Bronchial epithelial cell (primary cell): ENCODE measurements around the gene LIMS2. TPM values are rescaled to one million over a fixed set of nuclear protein-coding genes. Genes with fewer than 3 reads are reported as not detected.

Source experiments
- DNase-seq: peaks from one replicate; pipeline ENCODE4 v3.0.0-alpha.2; 2010; ENCODE audit warnings: low read depth
- FAIRE-seq: peaks from 2 replicates; lab custom pipeline; 2011; peaks lifted over from hg19 to GRCh38; lab: Jason Lieb, UNC
- H3K27me3 ChIP-seq: 2 replicates; pipeline ENCODE4 v1.5.1; 2011; ENCODE audit warnings: low read length; ENCODE audit not compliant: control insufficient read depth, insufficient read depth
- H3K36me3 ChIP-seq: 2 replicates; pipeline ENCODE4 v1.5.1; 2011; ENCODE audit warnings: low read length; ENCODE audit not compliant: control insufficient read depth, insufficient read depth
- H3K4me3 ChIP-seq: 2 replicates; pipeline ENCODE4 v1.5.1; 2011; ENCODE audit warnings: mild to moderate bottlenecking, low read depth, low read length, control low read depth
- total RNA-seq: library from RNA; depleted of rRNA; stranded (reverse); fragments of >200 nt; gene quantifications from 2 replicates; pipeline ENCODE4 v1.2.1, GENCODE V29; 2014
- TF ChIP-seq, protein P1 (sequence below): IDR thresholded peaks from 2 replicates; pipeline ENCODE4 v1.5.1; 2011; ENCODE audit warnings: mild to moderate bottlenecking, moderate library complexity, low read length, control low read depth, inconsistent platforms; ENCODE audit not compliant: insufficient read depth, severe bottlenecking

Gene LIMS2
- total RNA-seq, 1 donor from 2014 or later: 0.79 TPM

DNA sequence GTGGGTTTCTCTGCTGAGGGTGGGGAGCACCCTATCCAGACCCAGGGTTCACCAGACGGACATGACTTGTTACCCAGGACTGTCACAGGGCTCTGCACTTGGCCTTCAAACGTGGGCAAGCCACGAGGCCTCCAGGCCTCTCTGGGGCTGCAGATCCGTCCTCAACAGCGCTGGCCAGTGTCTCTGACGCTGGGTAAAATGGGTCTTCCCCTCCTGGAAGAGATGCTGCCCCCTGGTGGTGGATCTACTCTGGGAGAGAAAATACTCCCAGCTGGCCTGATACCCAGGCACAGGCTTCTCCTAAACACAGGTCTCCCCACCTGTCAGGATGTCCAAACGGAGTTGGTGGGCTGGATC lies 25.7 kb downstream of the LIMS2 start:
- FAIRE-seq (no peak), DNase-seq (peak; percentile 57)
- Histone ChIP-seq H3K27me3 (peaks cover 1% of the 10 kb centered on the region), H3K36me3 (no peaks in the 10 kb centered on the region), H3K4me3 (no peak overlapping the region)
- TF ChIP-seq, protein P1, sequence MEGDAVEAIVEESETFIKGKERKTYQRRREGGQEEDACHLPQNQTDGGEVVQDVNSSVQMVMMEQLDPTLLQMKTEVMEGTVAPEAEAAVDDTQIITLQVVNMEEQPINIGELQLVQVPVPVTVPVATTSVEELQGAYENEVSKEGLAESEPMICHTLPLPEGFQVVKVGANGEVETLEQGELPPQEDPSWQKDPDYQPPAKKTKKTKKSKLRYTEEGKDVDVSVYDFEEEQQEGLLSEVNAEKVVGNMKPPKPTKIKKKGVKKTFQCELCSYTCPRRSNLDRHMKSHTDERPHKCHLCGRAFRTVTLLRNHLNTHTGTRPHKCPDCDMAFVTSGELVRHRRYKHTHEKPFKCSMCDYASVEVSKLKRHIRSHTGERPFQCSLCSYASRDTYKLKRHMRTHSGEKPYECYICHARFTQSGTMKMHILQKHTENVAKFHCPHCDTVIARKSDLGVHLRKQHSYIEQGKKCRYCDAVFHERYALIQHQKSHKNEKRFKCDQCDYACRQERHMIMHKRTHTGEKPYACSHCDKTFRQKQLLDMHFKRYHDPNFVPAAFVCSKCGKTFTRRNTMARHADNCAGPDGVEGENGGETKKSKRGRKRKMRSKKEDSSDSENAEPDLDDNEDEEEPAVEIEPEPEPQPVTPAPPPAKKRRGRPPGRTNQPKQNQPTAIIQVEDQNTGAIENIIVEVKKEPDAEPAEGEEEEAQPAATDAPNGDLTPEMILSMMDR: peak; percentile 88

DNA sequence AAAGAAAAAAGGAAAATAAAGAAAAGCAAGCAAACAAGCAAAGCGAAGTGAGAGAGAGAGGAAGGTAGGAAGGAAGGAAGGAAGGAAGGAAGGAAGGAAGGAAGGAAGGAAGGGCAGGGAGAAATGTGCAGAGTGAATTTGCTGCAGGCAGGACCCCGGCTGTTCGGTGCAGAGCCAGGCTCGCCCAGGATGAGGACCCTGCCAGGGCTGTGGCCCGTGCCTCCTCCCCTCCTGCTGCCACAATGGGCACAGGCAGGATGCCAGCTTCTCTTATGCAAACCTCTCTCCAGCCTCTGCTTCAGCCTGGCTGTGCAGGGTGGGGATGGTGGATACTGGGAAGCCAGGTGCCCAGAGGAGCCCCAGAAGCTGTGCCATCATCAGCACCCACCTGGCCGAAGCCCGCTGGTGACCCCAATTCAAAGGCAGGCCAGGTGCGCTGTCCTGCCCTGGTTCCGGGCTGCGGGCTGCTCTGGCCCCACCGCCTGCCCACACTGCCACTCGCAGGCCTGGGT lies 26.2 kb downstream of the LIMS2 start:
- no peak overlapping the region for H3K4me3 ChIP-seq
- peaks cover 1% of the 10 kb centered on the region for H3K27me3 ChIP-seq
- FAIRE-seq (no peak), DNase-seq (no peak)
- H3K36me3 ChIP-seq: no peaks in the 10 kb centered on the region
- TF ChIP-seq, protein P1: no peak

DNA sequence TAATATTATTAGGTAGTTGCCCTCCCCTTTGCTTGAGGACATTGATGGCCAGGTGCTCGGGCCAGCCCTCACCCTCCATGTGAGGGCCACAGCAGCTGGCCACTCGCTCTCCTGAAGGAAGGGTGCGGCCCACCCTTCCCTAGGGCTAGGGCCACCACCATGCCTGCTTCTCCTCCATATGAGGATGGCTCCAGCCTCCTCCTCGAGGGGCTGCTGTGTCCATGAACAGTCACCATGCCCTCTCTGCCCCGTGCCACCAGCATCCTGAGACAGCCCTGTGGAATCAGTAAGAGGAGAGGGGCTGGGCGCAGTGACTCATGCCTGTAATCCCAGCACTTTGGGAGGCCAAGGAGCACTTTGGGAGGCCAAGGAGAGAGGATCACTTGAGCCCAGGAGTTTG lies 27.0 kb downstream of the LIMS2 start:
- TF ChIP-seq, protein P1: no peak
- Histone ChIP-seq H3K4me3 (no peak overlapping the region), H3K27me3 (peaks cover 1% of the 10 kb centered on the region), H3K36me3 (no peaks in the 10 kb centered on the region)
- no peak for FAIRE-seq
- DNase-seq: no peak

DNA sequence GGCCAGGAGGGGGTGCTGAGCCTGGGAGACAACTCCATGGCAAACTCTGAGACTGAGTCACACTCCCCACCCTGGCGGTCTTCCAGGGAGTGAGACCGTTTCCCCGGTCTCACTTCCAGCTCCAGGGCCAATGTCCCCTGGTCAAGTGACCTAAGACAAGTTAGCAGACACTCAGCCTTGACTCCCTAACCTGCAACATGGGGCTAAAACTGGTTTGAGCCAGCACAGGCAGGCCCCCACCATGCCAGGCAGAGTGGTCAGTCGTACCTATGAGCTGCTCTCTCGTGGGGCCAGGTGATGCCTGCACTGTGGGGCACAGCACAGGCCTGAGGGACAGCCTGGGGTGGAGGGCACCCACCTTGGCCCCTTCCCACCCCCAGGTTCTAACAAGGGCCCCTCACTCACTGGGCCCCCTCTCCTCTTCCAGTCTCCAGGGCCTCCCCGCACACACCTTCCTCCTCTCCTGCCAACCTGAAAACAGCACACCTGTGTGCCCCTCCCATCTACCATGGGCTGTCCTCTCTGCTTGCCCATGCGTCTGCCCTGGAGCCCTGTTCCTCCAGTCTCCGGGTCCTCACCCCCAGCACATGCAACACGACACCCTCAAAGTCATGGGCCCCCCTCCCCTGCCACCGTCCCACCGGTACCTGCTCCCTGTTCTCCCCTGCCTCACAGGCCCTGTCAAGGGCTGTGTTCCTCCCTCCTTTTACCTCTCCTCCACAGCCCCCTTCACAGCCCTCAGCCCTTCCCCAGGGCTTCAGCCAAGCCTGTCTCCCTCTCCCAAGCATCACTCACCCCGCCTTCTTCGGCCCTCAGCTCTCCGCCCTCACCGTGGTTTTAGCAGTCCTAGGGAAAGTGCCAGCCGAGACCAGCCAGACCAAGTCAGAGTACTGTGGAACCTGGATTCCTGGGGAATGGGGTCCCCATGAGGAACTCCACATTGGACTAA lies 27.8 kb downstream of the LIMS2 start:
- no peaks in the 10 kb centered on the region for H3K36me3 ChIP-seq
- no peak for DNase-seq
- TF ChIP-seq, protein P1: no peak

DNA sequence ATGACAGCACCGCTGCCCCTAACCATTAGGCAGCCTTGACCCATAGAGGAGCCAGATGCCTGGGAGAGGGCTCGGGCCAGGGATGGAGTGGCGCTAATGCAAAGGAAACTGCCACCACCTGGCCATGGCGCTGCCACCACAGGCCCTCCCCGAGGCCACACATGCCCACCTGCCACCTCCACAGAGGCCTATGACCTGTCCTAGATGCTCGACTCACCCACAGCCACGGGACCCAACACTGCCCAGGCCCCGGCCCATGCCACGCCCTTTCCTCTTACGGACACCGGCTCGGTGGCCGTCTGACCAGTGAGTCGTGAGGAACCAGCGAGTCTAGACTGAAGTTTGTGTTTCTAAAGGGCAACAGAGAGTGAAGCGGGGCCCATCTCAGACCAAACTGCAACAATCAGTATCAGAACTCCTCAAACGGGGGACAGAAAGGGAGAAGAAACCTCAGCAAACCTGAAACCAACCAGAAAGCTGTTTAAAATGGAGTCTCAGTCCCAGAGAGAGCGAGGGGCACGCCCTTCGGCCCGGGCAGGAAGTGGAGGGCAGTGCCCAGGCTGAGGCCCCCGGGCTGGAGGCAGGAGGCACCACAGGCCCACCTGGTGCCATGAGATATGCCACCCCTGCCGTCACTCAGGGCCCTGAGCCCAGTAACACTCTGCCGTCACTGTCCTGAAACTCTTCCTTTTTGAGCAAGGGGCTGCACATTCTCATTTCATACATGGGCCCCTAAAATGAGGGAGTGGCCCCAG lies 28.7 kb downstream of the LIMS2 start:
- Histone ChIP-seq H3K36me3 (no peaks in the 10 kb centered on the region), H3K27me3 (peaks cover 1% of the 10 kb centered on the region), H3K4me3 (no peak overlapping the region)
- TF ChIP-seq, protein P1: no peak
- FAIRE-seq (no peak), DNase-seq (no peak)

More for the DNA sequence above, 27.8 kb downstream of the LIMS2 start:
- no peak overlapping the region for H3K4me3 ChIP-seq
- peaks cover 1% of the 10 kb centered on the region for H3K27me3 ChIP-seq
- FAIRE-seq: no peak
